Panc1 (cell line): ENCODE measurements around the gene TRRAP.

ENCODE experiments used
- POLR2AphosphoS5 ChIP-seq: IDR thresholded peaks from 2 replicates; pipeline ENCODE4 v1.6.1; 2012; ENCODE audit warnings: mild to moderate bottlenecking, low read depth, low read length, moderate library complexity
- SIN3A ChIP-seq: IDR thresholded peaks from 2 replicates; pipeline ENCODE4 v1.6.1; 2012; ENCODE audit warnings: low read depth, mild to moderate bottlenecking, low read length, moderate library complexity, borderline replicate concordance; ENCODE audit not compliant: insufficient read depth
- TCF7L2 ChIP-seq: IDR thresholded peaks from 2 replicates; pipeline ENCODE4 v1.6.1; 2011; ENCODE audit warnings: mild to moderate bottlenecking, low read depth, low read length, inconsistent platforms
- TF ChIP-seq, protein P1 (sequence below): fragments of 450-650 bp; IDR thresholded peaks from 2 replicates; pipeline ENCODE4 v1.5.1; 2017; ENCODE audit warnings: mild to moderate bottlenecking

DNA sequence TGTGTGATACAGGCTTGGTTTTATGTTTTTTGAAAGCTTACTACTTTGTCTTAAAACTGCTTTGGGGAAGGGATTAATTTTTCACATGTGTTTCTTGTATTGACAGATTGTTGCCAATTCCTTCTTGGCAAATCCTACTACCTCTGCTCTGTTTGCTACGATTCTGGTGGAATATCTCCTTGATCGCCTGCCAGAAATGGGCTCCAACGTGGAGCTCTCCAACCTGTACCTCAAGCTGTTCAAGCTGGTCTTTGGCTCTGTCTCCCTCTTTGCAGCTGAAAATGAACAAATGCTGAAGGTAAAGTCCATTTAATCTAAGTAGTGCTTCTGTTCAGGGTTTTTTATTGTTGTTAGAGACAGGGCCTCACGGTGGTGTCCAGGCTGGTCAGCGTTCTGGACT lies 33.6 kb downstream of the TRRAP start:
- TF ChIP-seq, protein P1, sequence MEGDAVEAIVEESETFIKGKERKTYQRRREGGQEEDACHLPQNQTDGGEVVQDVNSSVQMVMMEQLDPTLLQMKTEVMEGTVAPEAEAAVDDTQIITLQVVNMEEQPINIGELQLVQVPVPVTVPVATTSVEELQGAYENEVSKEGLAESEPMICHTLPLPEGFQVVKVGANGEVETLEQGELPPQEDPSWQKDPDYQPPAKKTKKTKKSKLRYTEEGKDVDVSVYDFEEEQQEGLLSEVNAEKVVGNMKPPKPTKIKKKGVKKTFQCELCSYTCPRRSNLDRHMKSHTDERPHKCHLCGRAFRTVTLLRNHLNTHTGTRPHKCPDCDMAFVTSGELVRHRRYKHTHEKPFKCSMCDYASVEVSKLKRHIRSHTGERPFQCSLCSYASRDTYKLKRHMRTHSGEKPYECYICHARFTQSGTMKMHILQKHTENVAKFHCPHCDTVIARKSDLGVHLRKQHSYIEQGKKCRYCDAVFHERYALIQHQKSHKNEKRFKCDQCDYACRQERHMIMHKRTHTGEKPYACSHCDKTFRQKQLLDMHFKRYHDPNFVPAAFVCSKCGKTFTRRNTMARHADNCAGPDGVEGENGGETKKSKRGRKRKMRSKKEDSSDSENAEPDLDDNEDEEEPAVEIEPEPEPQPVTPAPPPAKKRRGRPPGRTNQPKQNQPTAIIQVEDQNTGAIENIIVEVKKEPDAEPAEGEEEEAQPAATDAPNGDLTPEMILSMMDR: no peak
- TF ChIP-seq SIN3A (no peak), TCF7L2 (no peak), POLR2AphosphoS5 (no peak)
